OCI-LY3 (cell line): ENCODE data around the gene CHST13.

Experiments
- EZH2phosphoT487 ChIP-seq: fragments of 200-600 bp; shearing (Covaris generic); IDR thresholded peaks from 2 replicates; pipeline ENCODE4 v1.6.1; 2018; ENCODE audit warnings: antibody characterized with exemption, mixed run types, low read depth
- TF ChIP-seq, protein P1 (sequence below): fragments of 200-600, 300-600 bp; sonication (generic); IDR thresholded peaks from 2 replicates; pipeline ENCODE4 v1.5.1; 2014; ENCODE audit warnings: antibody characterized with exemption, low read length, low read depth

- TF ChIP-seq, protein P1, sequence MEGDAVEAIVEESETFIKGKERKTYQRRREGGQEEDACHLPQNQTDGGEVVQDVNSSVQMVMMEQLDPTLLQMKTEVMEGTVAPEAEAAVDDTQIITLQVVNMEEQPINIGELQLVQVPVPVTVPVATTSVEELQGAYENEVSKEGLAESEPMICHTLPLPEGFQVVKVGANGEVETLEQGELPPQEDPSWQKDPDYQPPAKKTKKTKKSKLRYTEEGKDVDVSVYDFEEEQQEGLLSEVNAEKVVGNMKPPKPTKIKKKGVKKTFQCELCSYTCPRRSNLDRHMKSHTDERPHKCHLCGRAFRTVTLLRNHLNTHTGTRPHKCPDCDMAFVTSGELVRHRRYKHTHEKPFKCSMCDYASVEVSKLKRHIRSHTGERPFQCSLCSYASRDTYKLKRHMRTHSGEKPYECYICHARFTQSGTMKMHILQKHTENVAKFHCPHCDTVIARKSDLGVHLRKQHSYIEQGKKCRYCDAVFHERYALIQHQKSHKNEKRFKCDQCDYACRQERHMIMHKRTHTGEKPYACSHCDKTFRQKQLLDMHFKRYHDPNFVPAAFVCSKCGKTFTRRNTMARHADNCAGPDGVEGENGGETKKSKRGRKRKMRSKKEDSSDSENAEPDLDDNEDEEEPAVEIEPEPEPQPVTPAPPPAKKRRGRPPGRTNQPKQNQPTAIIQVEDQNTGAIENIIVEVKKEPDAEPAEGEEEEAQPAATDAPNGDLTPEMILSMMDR: no peak
- TF ChIP-seq EZH2phosphoT487: no peak
These were observed 3.7 kb downstream of the CHST13 start for GRCh38 chr3:126527455-126528211.
